BE2C (cell line): Measurements from ENCODE around the gene POLN.
A peak's percentile ranks its signal among the peaks of the same experiment; 100 is the strongest.

Experiments used
- DNase-seq: peaks from one replicate; pipeline ENCODE4 v3.0.0-alpha.2; 2020
- H3K27me3 ChIP-seq: fragments of 250-450 bp; sonication (Bioruptor Pico); 2 replicates; pipeline ENCODE4 v1.5.1; 2020; ENCODE audit warnings: mild to moderate bottlenecking
- H3K36me3 ChIP-seq: fragments of 250-450 bp; sonication (Bioruptor Pico); 2 replicates; pipeline ENCODE4 v1.5.1; 2020; ENCODE audit warnings: mild to moderate bottlenecking
- H3K4me1 ChIP-seq: fragments of 250-450 bp; sonication (Bioruptor Pico); 2 replicates; pipeline ENCODE4 v1.5.1; 2020
- H3K4me3 ChIP-seq: 2 replicates; pipeline ENCODE4 v1.5.1; 2011; ENCODE audit warnings: low read depth, low read length
- H3K9me3 ChIP-seq: fragments of 250-450 bp; sonication (Bioruptor Pico); 2 replicates; pipeline ENCODE4 v1.5.1; 2020
- CTCF ChIP-seq: IDR thresholded peaks from 2 replicates; pipeline ENCODE4 v1.5.1; 2012; ENCODE audit warnings: mild to moderate bottlenecking, low read depth, low read length

POLN gene

GRCh38 chr4:2258091-2259035, 16.4 kb upstream of the POLN start:
- H3K4me3 ChIP-seq: no peak overlapping the region
- peaks cover 8% of the 10 kb centered on the region; the same call in 1 of the 2 replicates for H3K4me1 ChIP-seq
- DNase-seq: peak; percentile 8
- H3K36me3 ChIP-seq: peaks cover 33% of the 10 kb centered on the region
- no peaks in the 10 kb centered on the region for H3K27me3 ChIP-seq
- no peaks in the 10 kb centered on the region for H3K9me3 ChIP-seq
- no peak for TF ChIP-seq CTCF

GRCh38 chr4:2257361-2258081, 15.6 kb upstream of the POLN start:
- H3K4me1 ChIP-seq: peaks cover 8% of the 10 kb centered on the region; the same call in 1 of the 2 replicates
- H3K9me3 ChIP-seq: no peaks in the 10 kb centered on the region
- peaks cover 34% of the 10 kb centered on the region for H3K36me3 ChIP-seq
- no peaks in the 10 kb centered on the region for H3K27me3 ChIP-seq
- no peak for TF ChIP-seq CTCF
- DNase-seq: peak; percentile 8
- no peak overlapping the region for H3K4me3 ChIP-seq

- Histone ChIP-seq H3K36me3 (peaks cover 37% of the 10 kb centered on the region), H3K4me1 (peaks cover 8% of the 10 kb centered on the region; the same call in 1 of the 2 replicates), H3K27me3 (no peaks in the 10 kb centered on the region), H3K4me3 (no peak overlapping the region), H3K9me3 (no peaks in the 10 kb centered on the region)
- DNase-seq: no peak
- no peak for TF ChIP-seq CTCF
These were observed 14.9 kb upstream of the POLN start for GRCh38 chr4:2256781-2257191.

- Histone ChIP-seq H3K36me3 (peaks cover 41% of the 10 kb centered on the region), H3K9me3 (no peaks in the 10 kb centered on the region), H3K4me3 (no peak overlapping the region), H3K4me1 (peaks cover 8% of the 10 kb centered on the region; the same call in 1 of the 2 replicates), H3K27me3 (no peaks in the 10 kb centered on the region)
- TF ChIP-seq CTCF: no peak
- no peak for DNase-seq
These were observed 14.3 kb upstream of the POLN start for GRCh38 chr4:2256156-2256731.

GRCh38 chr4:2255501-2256155, 13.7 kb upstream of the POLN start:
- peaks cover 47% of the 10 kb centered on the region for H3K36me3 ChIP-seq
- no peaks in the 10 kb centered on the region for H3K9me3 ChIP-seq
- TF ChIP-seq CTCF: no peak
- peaks cover 8% of the 10 kb centered on the region; the same call in 1 of the 2 replicates for H3K4me1 ChIP-seq
- no peak overlapping the region for H3K4me3 ChIP-seq
- DNase-seq: peak; percentile 26
- no peaks in the 10 kb centered on the region for H3K27me3 ChIP-seq
